Measurements from ENCODE around the gene ZNF496. TPM values are rescaled to one million over a fixed set of nuclear protein-coding genes. Genes with fewer than 3 reads are reported as not detected.

The ZNF496 gene
- total RNA-seq, 1 donor from 2014 or later: 30.3 TPM

DNA sequence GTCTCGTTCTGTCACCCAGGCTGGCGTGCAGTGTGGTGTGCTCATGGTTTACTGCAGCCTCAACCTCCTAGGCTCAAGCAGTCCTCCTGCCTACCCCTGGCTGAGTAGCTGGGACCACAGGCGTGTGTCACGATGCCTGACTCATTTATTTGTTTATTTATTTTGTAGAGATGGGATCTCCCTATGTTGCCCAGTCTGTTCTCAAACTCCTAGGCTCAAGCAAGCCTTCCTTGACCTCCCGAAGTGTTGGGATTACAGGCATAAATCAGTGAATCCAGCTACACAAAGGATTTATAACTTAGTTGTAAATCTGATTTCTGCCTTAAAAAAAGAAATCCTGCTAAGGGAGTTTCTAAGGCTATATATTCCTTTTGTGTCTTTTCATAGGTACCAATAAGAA is 30.5 kb upstream of the ZNF496 start:
- peaks cover 18% of the 10 kb centered on the region for H3K4me1 Mint-ChIP-seq (ENCODE audit: low read depth, unreplicated experiment)
- H4K20me1 ChIP-seq (ENCODE audit: insufficient read depth, low read length): no peaks in the 10 kb centered on the region
- H3K4me1 ChIP-seq (ENCODE audit: insufficient read depth, low read length): peaks cover 5% of the 10 kb centered on the region
- no peaks in the 10 kb centered on the region for H3K36me3 ChIP-seq (ENCODE audit: insufficient read depth, low read length)
- H2AFZ ChIP-seq (ENCODE audit: low read depth, low read length): no peak overlapping the region
- peaks cover 2% of the 10 kb centered on the region for H3K27me3 Mint-ChIP-seq (ENCODE audit: low read depth, unreplicated experiment)
- no peak for TF ChIP-seq CTCF (IDR thresholded peaks at IDR 0.05; ENCODE audit: insufficient read depth, low read depth, low read length)
- no peak for TF ChIP-seq EZH2 (IDR thresholded peaks at IDR 0.05; ENCODE audit: insufficient read depth, low read length)
- H3K36me3 Mint-ChIP-seq (ENCODE audit: low read depth, unreplicated experiment): peaks cover 2% of the 10 kb centered on the region
- no peak for FAIRE-seq
- H3K9ac ChIP-seq (ENCODE audit: low read length): no peak overlapping the region
- no peak overlapping the region for H3K4me3 Mint-ChIP-seq (ENCODE audit: unreplicated experiment)
- no peaks in the 10 kb centered on the region for H3K79me2 ChIP-seq (ENCODE audit: insufficient read depth, low read length)
- H3K9me3 ChIP-seq (ENCODE audit: insufficient read depth, low read depth, low read length): no peaks in the 10 kb centered on the region
- H3K27ac ChIP-seq (ENCODE audit: low read depth, low read length): no peak overlapping the region
- H3K4me3 ChIP-seq (ENCODE audit: insufficient read depth, low read depth, low read length): no peak overlapping the region
- peaks cover 15% of the 10 kb centered on the region for H3K9me3 Mint-ChIP-seq (ENCODE audit: unreplicated experiment)
- H3K27ac Mint-ChIP-seq (ENCODE audit: unreplicated experiment): no peak overlapping the region
- no peak for DNase-seq (ENCODE audit: low read depth)
- no peaks in the 10 kb centered on the region for H3K27me3 ChIP-seq (ENCODE audit: insufficient read depth, low read length)
- H3K4me2 ChIP-seq (ENCODE audit: low read length): no peak overlapping the region

- Histone ChIP-seq H3K4me2 (ENCODE audit: low read length) (no peak overlapping the region), H3K27ac (ENCODE audit: low read depth, low read length) (no peak overlapping the region), H3K9ac (ENCODE audit: low read length) (no peak overlapping the region), H2AFZ (ENCODE audit: low read depth, low read length) (no peak overlapping the region), H3K9me3 (ENCODE audit: insufficient read depth, low read depth, low read length) (no peaks in the 10 kb centered on the region), H3K27me3 (ENCODE audit: insufficient read depth, low read length) (no peaks in the 10 kb centered on the region), H3K4me1 (ENCODE audit: insufficient read depth, low read length) (peaks cover 11% of the 10 kb centered on the region), H4K20me1 (ENCODE audit: insufficient read depth, low read length) (no peaks in the 10 kb centered on the region), H3K36me3 (ENCODE audit: insufficient read depth, low read length) (no peaks in the 10 kb centered on the region), H3K79me2 (ENCODE audit: insufficient read depth, low read length) (no peaks in the 10 kb centered on the region), H3K4me3 (ENCODE audit: insufficient read depth, low read depth, low read length) (no peak overlapping the region)
- H3K9me3 Mint-ChIP-seq (ENCODE audit: unreplicated experiment): peaks cover 15% of the 10 kb centered on the region
- peaks cover 26% of the 10 kb centered on the region for H3K4me1 Mint-ChIP-seq (ENCODE audit: low read depth, unreplicated experiment)
- peaks cover 2% of the 10 kb centered on the region for H3K27me3 Mint-ChIP-seq (ENCODE audit: low read depth, unreplicated experiment)
- H3K4me3 Mint-ChIP-seq (ENCODE audit: unreplicated experiment): no peak overlapping the region
- FAIRE-seq (no peak), DNase-seq (ENCODE audit: low read depth) (no peak)
- TF ChIP-seq CTCF (IDR thresholded peaks at IDR 0.05; ENCODE audit: insufficient read depth, low read depth, low read length): no peak
- no peak for TF ChIP-seq EZH2 (IDR thresholded peaks at IDR 0.05; ENCODE audit: insufficient read depth, low read length)
- H3K27ac Mint-ChIP-seq (ENCODE audit: unreplicated experiment): no peak overlapping the region
- H3K36me3 Mint-ChIP-seq (ENCODE audit: low read depth, unreplicated experiment): peaks cover 2% of the 10 kb centered on the region
These were observed 29.5 kb upstream of the ZNF496 start for GRCh38 chr1:247360991-247361731.
